Lower lobe of right lung (tissue), 2 donors: ENCODE results near the gene FZR1. TPM values are rescaled to one million over a fixed set of nuclear protein-coding genes. Genes with fewer than 3 reads are reported as not detected.
"Not testable (repeated sequence)": the region's sequence is repeated elsewhere in the genome, so short reads cannot be mapped to it uniquely, and the experiment has no call there.

Experiments used
- ATAC-seq, 2 donors: fragments of 200-7000 bp; cut with Tn5 transposase; one replicate each; pipeline ENCODE4 v1.9.1; 2020 to 2022; ENCODE audit warnings: mild to moderate bottlenecking in 2 of 2, moderate library complexity in 2 of 2
- DNase-seq: peaks from one replicate; pipeline ENCODE4 v3.0.0-alpha.2; 2020
- H3K27ac ChIP-seq: fragments of 200-600 bp; one replicate; pipeline ENCODE4 v1.8.0; 2022
- H3K27me3 ChIP-seq: fragments of 200-600 bp; one replicate; pipeline ENCODE4 v1.8.0; 2022; ENCODE audit warnings: low read depth
- H3K36me3 ChIP-seq: fragments of 200-600 bp; one replicate; pipeline ENCODE4 v1.8.0; 2022; ENCODE audit warnings: mild to moderate bottlenecking
- H3K4me1 ChIP-seq: fragments of 200-600 bp; one replicate; pipeline ENCODE4 v1.8.0; 2022
- H3K4me3 ChIP-seq: fragments of 200-600 bp; one replicate; pipeline ENCODE4 v1.8.0; 2022; ENCODE audit warnings: mild to moderate bottlenecking
- H3K9me3 ChIP-seq: fragments of 200-600 bp; one replicate; pipeline ENCODE4 v1.8.0; 2022
- intact Hi-C: fragments of 100-400 bp; cut with DNase I; formaldehyde crosslinking; loops from one replicate; pipeline ENCODE4 v1.11.0; 2022
- total RNA-seq: library from RNA; stranded (reverse); fragmentation: NEBNext Ultra II Directional; extraction: Animal tissue kit (Norgen Biotek cat#: 25700); gene quantifications from one replicate; pipeline ENCODE4 v1.2.1, GENCODE V29; 2021
- TF ChIP-seq, protein P1 (sequence below): fragments of 200-600 bp; IDR thresholded peaks from one replicate; pipeline ENCODE4 v1.8.0; 2022; ENCODE audit warnings: antibody characterized with exemption, mild to moderate bottlenecking
- donor health status: DM: no; HTN: yes; CAD: no; lungs with severe emphysema.

FZR1 gene
- total RNA-seq, 1 donor from 2014 or later = 34.1 TPM

- H3K4me1 ChIP-seq = peaks cover 16% of the 10 kb centered on the region
- TF ChIP-seq, protein P1, sequence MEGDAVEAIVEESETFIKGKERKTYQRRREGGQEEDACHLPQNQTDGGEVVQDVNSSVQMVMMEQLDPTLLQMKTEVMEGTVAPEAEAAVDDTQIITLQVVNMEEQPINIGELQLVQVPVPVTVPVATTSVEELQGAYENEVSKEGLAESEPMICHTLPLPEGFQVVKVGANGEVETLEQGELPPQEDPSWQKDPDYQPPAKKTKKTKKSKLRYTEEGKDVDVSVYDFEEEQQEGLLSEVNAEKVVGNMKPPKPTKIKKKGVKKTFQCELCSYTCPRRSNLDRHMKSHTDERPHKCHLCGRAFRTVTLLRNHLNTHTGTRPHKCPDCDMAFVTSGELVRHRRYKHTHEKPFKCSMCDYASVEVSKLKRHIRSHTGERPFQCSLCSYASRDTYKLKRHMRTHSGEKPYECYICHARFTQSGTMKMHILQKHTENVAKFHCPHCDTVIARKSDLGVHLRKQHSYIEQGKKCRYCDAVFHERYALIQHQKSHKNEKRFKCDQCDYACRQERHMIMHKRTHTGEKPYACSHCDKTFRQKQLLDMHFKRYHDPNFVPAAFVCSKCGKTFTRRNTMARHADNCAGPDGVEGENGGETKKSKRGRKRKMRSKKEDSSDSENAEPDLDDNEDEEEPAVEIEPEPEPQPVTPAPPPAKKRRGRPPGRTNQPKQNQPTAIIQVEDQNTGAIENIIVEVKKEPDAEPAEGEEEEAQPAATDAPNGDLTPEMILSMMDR = no peak
- H3K9me3 ChIP-seq = no peaks in the 10 kb centered on the region
- ATAC-seq = no peak
- no peaks in the 10 kb centered on the region for H3K27me3 ChIP-seq
- peak overlapping the region; percentile 87 for H3K4me3 ChIP-seq
- H3K27ac ChIP-seq = peak overlapping the region; percentile 6
- no peak for DNase-seq
- H3K36me3 ChIP-seq = peaks cover 33% of the 10 kb centered on the region
- intact Hi-C loops = no loop called here
Observed at GRCh38 chr19:3507371-3508120, 1.4 kb downstream of the FZR1 start.

DNA sequence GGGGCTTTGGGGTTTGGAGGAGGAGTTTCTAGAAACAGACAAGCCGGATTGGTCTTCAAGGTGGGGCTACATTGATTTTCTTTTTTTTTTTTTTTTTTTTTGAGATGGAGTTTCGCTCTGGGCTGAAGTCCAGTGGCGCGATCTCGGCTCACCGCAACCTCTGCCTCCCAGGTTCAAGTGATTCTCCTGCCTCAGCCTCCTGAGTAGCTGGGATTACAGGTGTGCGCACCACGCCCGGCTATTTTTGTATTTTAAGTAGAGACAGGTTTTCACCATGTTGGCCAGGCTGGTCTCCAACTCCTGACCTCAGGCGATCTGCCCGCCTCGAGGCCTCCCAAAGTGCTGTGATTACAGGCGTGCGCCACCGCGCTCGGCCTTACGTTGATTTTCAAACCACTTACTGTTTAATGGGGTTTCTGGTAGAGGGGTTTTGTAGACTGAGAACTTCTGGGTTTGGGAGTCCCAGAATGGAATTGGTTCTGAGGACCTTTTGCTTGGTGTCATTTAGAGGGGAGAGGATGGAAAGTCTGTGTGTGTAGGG, 2.1 kb downstream of the FZR1 start:
- H3K27ac ChIP-seq, intact Hi-C loops, ATAC-seq, H3K9me3 ChIP-seq, H3K27me3 ChIP-seq, H3K4me3 ChIP-seq, DNase-seq: not testable (repeated sequence)
- Histone ChIP-seq H3K36me3 (peaks cover 33% of the 10 kb centered on the region), H3K4me1 (peaks cover 16% of the 10 kb centered on the region)

- Histone ChIP-seq H3K4me1 (peaks cover 16% of the 10 kb centered on the region), H3K4me3 (no peak overlapping the region), H3K9me3 (no peaks in the 10 kb centered on the region), H3K36me3 (peaks cover 33% of the 10 kb centered on the region), H3K27me3 (no peaks in the 10 kb centered on the region), H3K27ac (no peak overlapping the region)
- DNase-seq = no peak
- ATAC-seq = no peak
- TF ChIP-seq, protein P1 = no peak
- intact Hi-C loops = no loop called here
Observed at GRCh38 chr19:3508771-3509535, 2.8 kb downstream of the FZR1 start.

- intact Hi-C loops = no loop called here
- TF ChIP-seq, protein P1 = no peak
- no peaks in the 10 kb centered on the region for H3K9me3 ChIP-seq
- H3K27me3 ChIP-seq = no peaks in the 10 kb centered on the region
- DNase-seq (no peak), ATAC-seq (no peak)
- peaks cover 16% of the 10 kb centered on the region for H3K4me1 ChIP-seq
- H3K4me3 ChIP-seq = no peak overlapping the region
- peaks cover 33% of the 10 kb centered on the region for H3K36me3 ChIP-seq
- no peak overlapping the region for H3K27ac ChIP-seq
Observed at GRCh38 chr19:3509566-3509989, 3.5 kb downstream of the FZR1 start.

- TF ChIP-seq, protein P1 = no peak
- H3K36me3 ChIP-seq = peaks cover 33% of the 10 kb centered on the region
- no peaks in the 10 kb centered on the region for H3K9me3 ChIP-seq
- intact Hi-C loops = no loop called here
- H3K27ac ChIP-seq = no peak overlapping the region
- DNase-seq (no peak), ATAC-seq (no peak)
- H3K27me3 ChIP-seq = no peaks in the 10 kb centered on the region
- H3K4me3 ChIP-seq = no peak overlapping the region
- H3K4me1 ChIP-seq = peaks cover 16% of the 10 kb centered on the region
Observed at GRCh38 chr19:3510727-3511126, 4.6 kb downstream of the FZR1 start.
